NB4 (cell line): ENCODE data around the gene EHD2.

ENCODE experiments used
- POLR2A ChIP-seq: IDR thresholded peaks from 2 replicates; pipeline ENCODE4 v1.6.1; 2011; ENCODE audit warnings: mild to moderate bottlenecking; ENCODE audit not compliant: insufficient read length; ENCODE audit errors: extremely low read depth
- TF ChIP-seq, protein P1 (sequence below): IDR thresholded peaks from one replicate; pipeline ENCODE4 v1.5.1; 2012; ENCODE audit warnings: low read depth, low read length
- TF ChIP-seq, protein P2 (sequence below): IDR thresholded peaks from 2 replicates; pipeline ENCODE4 v1.6.1; 2011; ENCODE audit warnings: low read depth, low read length

DNA sequence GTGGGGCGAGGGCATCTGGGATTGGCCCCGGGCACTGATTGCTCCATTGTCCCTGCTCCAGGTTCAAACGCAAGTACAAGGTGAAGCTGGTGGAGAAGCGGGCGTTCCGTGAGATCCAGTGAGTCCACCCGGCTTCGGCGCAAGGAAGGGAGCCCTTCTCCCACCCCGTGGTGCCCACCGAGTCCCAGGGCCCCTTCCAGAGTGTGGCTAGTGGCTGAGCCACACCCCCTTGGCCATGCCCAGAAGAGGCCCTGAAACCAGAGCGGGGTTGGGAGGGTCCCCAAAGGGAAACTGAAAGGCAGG lies 43.4 kb downstream of the EHD2 start:
- TF ChIP-seq POLR2A = no peak
- TF ChIP-seq, protein P1, sequence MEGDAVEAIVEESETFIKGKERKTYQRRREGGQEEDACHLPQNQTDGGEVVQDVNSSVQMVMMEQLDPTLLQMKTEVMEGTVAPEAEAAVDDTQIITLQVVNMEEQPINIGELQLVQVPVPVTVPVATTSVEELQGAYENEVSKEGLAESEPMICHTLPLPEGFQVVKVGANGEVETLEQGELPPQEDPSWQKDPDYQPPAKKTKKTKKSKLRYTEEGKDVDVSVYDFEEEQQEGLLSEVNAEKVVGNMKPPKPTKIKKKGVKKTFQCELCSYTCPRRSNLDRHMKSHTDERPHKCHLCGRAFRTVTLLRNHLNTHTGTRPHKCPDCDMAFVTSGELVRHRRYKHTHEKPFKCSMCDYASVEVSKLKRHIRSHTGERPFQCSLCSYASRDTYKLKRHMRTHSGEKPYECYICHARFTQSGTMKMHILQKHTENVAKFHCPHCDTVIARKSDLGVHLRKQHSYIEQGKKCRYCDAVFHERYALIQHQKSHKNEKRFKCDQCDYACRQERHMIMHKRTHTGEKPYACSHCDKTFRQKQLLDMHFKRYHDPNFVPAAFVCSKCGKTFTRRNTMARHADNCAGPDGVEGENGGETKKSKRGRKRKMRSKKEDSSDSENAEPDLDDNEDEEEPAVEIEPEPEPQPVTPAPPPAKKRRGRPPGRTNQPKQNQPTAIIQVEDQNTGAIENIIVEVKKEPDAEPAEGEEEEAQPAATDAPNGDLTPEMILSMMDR = no peak
- TF ChIP-seq, protein P2, sequence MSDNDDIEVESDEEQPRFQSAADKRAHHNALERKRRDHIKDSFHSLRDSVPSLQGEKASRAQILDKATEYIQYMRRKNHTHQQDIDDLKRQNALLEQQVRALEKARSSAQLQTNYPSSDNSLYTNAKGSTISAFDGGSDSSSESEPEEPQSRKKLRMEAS = no peak
